ENCODE data around the gene FBLL1.
"Not testable (repeated sequence)": the region's sequence is repeated elsewhere in the genome, so short reads cannot be mapped to it uniquely, and the experiment has no call there.

The FBLL1 gene

DNA sequence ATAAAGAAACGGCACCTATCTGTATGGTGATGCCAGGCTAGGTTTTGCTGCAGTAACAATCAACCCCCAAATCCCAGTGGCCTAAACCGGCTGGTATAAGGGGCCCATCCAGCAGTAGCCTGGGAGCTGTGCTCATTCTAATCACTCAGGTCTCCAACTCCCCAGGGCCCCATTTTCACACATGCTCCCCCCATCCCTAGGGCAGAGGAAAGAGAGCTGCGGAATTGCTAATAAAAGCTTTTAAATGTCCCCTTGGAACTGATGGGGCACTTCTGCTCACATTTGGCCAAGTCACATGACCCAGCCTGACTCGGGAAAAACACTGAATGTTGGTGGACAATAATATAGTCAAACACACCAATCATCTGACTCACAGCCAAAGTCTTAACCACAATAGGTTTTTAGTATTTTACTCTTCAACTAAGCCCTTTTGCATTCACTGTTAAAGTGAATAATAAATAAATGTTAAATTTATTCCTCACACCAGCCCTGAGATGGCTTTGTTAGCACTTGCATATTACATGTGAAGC, 1.6 kb downstream of the FBLL1 start:
- no peak overlapping the region for H3K4me3 ChIP-seq (ENCODE audit: low read length)
- no peaks in the 10 kb centered on the region for H3K36me3 ChIP-seq (ENCODE audit: control insufficient read depth, low read length)
- H4K20me1 ChIP-seq (ENCODE audit: control insufficient read depth, insufficient read depth, low read depth, low read length): no peaks in the 10 kb centered on the region
- H3K4me1 ChIP-seq (ENCODE audit: control insufficient read depth, low read length): no peaks in the 10 kb centered on the region
- no peaks in the 10 kb centered on the region; the same call in 1 of the 2 replicates for H3K9me3 ChIP-seq (ENCODE audit: control insufficient read depth, insufficient read depth, low read length)
- no peak overlapping the region for H3K4me2 ChIP-seq (ENCODE audit: low read length)
- no peaks in the 10 kb centered on the region for H3F3A ChIP-seq (ENCODE audit: control insufficient read depth, insufficient read depth)
- H3K9me2 ChIP-seq (replicated peaks; ENCODE audit: control insufficient read depth, low read length): no peaks in the 10 kb centered on the region
- no peak for TF ChIP-seq EZH2phosphoT487 (IDR thresholded peaks at IDR 0.05; ENCODE audit: borderline replicate concordance, low read length)
- TF ChIP-seq, protein P1, sequence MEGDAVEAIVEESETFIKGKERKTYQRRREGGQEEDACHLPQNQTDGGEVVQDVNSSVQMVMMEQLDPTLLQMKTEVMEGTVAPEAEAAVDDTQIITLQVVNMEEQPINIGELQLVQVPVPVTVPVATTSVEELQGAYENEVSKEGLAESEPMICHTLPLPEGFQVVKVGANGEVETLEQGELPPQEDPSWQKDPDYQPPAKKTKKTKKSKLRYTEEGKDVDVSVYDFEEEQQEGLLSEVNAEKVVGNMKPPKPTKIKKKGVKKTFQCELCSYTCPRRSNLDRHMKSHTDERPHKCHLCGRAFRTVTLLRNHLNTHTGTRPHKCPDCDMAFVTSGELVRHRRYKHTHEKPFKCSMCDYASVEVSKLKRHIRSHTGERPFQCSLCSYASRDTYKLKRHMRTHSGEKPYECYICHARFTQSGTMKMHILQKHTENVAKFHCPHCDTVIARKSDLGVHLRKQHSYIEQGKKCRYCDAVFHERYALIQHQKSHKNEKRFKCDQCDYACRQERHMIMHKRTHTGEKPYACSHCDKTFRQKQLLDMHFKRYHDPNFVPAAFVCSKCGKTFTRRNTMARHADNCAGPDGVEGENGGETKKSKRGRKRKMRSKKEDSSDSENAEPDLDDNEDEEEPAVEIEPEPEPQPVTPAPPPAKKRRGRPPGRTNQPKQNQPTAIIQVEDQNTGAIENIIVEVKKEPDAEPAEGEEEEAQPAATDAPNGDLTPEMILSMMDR (IDR thresholded peaks at IDR 0.05; ENCODE audit: low read depth, low read length, poor library complexity, severe bottlenecking): no peak
- H3K27ac ChIP-seq (ENCODE audit: low read depth, low read length): no peak overlapping the region
- no peaks in the 10 kb centered on the region for H3K27me3 ChIP-seq (ENCODE audit: control insufficient read depth, low read length)
- H3K79me2 ChIP-seq (ENCODE audit: control insufficient read depth, low read length): no peaks in the 10 kb centered on the region

DNA sequence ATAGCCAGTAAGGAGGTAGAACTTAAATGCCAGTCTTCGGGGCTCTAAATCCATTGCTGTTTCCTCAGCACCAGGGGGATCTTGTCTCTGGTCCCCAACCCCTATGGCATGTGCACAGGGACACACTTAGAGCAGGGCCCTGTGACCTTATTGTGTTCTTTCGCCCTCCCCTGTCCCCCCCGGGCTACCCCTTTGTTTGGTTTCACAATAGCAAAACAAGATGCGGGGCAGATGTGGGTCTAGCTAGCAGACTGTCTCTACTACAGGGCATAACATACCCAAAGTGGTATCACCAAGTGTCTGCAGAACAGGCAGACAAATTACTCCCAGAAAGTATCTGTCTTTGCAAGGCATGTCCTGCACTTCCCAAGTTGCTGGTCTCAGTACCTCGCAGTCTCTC, 2.1 kb downstream of the FBLL1 start:
- no peaks in the 10 kb centered on the region for H3K9me2 ChIP-seq (replicated peaks; ENCODE audit: control insufficient read depth, low read length)
- no peaks in the 10 kb centered on the region for H3K79me2 ChIP-seq (ENCODE audit: control insufficient read depth, low read length)
- H3K27me3 ChIP-seq (ENCODE audit: control insufficient read depth, low read length): no peaks in the 10 kb centered on the region
- no peaks in the 10 kb centered on the region for H4K20me1 ChIP-seq (ENCODE audit: control insufficient read depth, insufficient read depth, low read depth, low read length)
- no peaks in the 10 kb centered on the region for H3K4me1 ChIP-seq (ENCODE audit: control insufficient read depth, low read length)
- TF ChIP-seq, protein P1 (IDR thresholded peaks at IDR 0.05; ENCODE audit: low read depth, low read length, poor library complexity, severe bottlenecking): no peak
- TF ChIP-seq EZH2phosphoT487 (IDR thresholded peaks at IDR 0.05; ENCODE audit: borderline replicate concordance, low read length): no peak
- H3F3A ChIP-seq (ENCODE audit: control insufficient read depth, insufficient read depth): no peaks in the 10 kb centered on the region
- no peak overlapping the region for H3K27ac ChIP-seq (ENCODE audit: low read depth, low read length)
- no peak overlapping the region for H3K4me3 ChIP-seq (ENCODE audit: low read length)
- no peaks in the 10 kb centered on the region; the same call in 1 of the 2 replicates for H3K9me3 ChIP-seq (ENCODE audit: control insufficient read depth, insufficient read depth, low read length)
- no peak overlapping the region for H3K4me2 ChIP-seq (ENCODE audit: low read length)
- H3K36me3 ChIP-seq (ENCODE audit: control insufficient read depth, low read length): no peaks in the 10 kb centered on the region

DNA sequence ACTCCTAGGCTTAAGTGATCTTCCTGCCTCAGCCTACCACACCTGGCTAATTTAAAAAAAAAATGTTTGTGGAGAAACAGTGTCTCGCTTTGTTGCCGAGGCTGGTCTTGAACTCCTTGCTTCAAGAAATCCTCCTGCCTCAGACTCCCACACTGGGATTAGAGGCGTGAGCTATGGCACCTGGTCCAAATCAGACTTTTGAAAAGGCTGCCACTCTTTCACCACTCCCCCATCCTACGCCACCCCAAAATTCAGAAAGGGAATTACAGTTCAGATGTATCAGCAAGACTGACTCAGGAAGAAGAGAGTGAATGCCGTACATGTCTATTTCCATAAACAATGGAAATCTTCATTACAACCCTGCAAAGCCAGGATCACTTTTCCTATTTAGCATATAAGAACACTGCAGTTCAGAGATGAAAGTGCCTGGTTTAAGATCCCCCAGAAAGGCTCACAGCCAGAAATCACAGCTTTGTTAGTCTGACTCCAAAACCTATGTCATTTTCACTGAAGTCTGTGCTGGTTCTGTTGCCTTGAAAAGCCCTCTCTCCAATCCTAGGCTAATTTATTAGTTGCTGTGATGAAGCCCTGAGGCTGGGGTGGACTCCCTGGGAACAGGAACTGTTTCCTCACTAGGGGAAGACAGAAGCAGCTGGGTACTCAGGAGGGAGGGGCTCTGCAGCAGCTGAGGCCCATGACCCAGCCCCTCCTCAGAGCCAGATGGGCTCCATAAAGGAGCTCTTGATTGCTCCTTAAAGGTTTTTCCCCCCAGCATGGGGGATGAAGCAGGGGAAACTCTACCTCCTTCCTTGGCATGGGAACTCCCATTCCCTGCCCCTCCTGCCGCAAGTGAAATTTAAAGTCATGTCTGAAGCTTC, 3.1 kb downstream of the FBLL1 start:
- H3K4me2 ChIP-seq (ENCODE audit: low read length): no peak overlapping the region
- no peaks in the 10 kb centered on the region for H3K9me2 ChIP-seq (replicated peaks; ENCODE audit: control insufficient read depth, low read length)
- TF ChIP-seq, protein P1 (IDR thresholded peaks at IDR 0.05; ENCODE audit: low read depth, low read length, poor library complexity, severe bottlenecking): no peak
- no peak for TF ChIP-seq EZH2phosphoT487 (IDR thresholded peaks at IDR 0.05; ENCODE audit: borderline replicate concordance, low read length)
- H3F3A ChIP-seq (ENCODE audit: control insufficient read depth, insufficient read depth): no peaks in the 10 kb centered on the region
- H3K27me3 ChIP-seq (ENCODE audit: control insufficient read depth, low read length): no peaks in the 10 kb centered on the region
- no peaks in the 10 kb centered on the region for H3K4me1 ChIP-seq (ENCODE audit: control insufficient read depth, low read length)
- H3K36me3 ChIP-seq (ENCODE audit: control insufficient read depth, low read length): no peaks in the 10 kb centered on the region
- H3K4me3 ChIP-seq (ENCODE audit: low read length): no peak overlapping the region
- no peaks in the 10 kb centered on the region for H4K20me1 ChIP-seq (ENCODE audit: control insufficient read depth, insufficient read depth, low read depth, low read length)
- H3K9me3 ChIP-seq (ENCODE audit: control insufficient read depth, insufficient read depth, low read length): no peaks in the 10 kb centered on the region; the same call in 1 of the 2 replicates
- H3K27ac ChIP-seq (ENCODE audit: low read depth, low read length): no peak overlapping the region
- H3K79me2 ChIP-seq (ENCODE audit: control insufficient read depth, low read length): no peaks in the 10 kb centered on the region

DNA sequence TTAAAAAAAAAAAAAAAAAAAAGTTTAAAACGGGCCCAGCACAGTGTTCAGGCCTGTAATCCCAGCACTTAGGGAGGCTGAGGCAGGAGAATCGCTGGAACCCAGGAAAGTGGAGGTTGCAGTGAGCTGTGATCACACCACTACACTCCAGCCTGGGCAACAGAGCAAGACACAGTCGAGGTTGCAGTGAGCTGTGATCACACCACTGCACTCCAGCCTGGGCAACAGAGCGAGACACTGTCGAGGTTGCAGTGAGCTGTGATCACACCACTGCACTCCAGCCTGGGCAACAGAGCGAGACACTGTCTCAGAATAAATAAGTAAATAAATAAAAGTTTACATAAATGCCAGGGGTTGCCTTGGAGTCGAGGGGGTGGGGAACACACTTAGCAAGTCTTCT, 5.2 kb downstream of the FBLL1 start:
- H3K79me2 ChIP-seq (ENCODE audit: control insufficient read depth, low read length); H4K20me1 ChIP-seq (ENCODE audit: control insufficient read depth, insufficient read depth, low read depth, low read length); H3K27ac ChIP-seq (ENCODE audit: low read depth, low read length); H3K9me2 ChIP-seq (replicated peaks; ENCODE audit: control insufficient read depth, low read length); H3K4me2 ChIP-seq (ENCODE audit: low read length); H3K36me3 ChIP-seq (ENCODE audit: control insufficient read depth, low read length); H3K9me3 ChIP-seq (ENCODE audit: control insufficient read depth, insufficient read depth, low read length); H3K4me3 ChIP-seq (ENCODE audit: low read length); H3K4me1 ChIP-seq (ENCODE audit: control insufficient read depth, low read length); H3F3A ChIP-seq (ENCODE audit: control insufficient read depth, insufficient read depth); H3K27me3 ChIP-seq (ENCODE audit: control insufficient read depth, low read length): not testable (repeated sequence)

Measured in DOHH2 (cell line).